CD4-positive, alpha-beta T cell treated with Interleukin-6 for 4 hours (primary cell): ENCODE results near the gene DYNLT1.
A peak's percentile ranks its signal among the peaks of the same experiment; 100 is the strongest.
"Not testable (repeated sequence)": the region's sequence is repeated elsewhere in the genome, so short reads cannot be mapped to it uniquely, and the experiment has no call there.

ENCODE experiments used
- DNase-seq: peaks from one replicate; pipeline ENCODE4 v3.0.0-alpha.2; 2020; ENCODE audit warnings: mixed read lengths

The DYNLT1 gene

DNA sequence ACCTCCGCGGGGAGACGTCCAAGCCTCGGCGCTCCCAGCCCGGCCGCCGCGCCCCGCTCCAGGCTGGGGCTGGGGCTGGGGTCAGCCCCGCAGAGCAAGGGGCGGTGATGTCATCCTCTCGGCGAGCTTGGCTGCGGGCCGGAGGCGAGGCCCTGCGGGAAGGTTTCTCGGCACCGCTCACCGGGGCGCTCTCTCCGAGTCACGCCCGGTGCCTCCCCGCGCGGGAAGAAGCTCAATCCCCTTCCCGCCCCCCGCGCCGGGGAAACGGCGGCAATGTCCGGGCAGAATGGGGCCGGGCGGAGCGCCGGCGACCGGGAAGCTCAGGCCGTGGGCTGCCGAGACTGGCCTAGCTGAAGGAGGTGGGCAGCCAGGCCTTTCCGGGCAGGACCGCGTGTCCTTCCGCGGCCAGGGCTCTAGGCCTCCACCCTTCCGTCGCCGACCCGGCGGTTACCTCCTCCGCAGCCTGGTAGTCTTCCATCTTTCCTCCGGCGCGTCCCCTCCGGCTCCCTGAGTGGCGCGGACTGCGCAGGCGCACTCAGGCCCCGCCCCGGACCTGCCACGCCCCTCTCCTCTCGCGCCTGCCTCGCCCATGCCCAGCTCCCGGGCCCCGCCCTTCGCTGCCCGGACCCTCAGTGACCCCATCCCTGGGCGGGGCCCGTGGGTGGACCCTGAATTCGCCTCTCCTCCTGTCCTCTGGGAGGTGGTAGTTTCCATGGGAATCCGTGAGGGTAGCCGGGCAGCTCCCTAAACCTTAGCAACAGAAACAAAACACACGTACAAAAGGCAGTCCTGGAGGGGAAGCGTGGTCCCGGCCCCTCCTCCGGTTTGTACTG, at the start of gene DYNLT1:
Gene DYNLT1 (minus strand): TSS at position 513 of the 833 bp plus-strand sequence. CDS start 35 bp downstream, at position 478.
- peak; percentile 85 for DNase-seq

DNA sequence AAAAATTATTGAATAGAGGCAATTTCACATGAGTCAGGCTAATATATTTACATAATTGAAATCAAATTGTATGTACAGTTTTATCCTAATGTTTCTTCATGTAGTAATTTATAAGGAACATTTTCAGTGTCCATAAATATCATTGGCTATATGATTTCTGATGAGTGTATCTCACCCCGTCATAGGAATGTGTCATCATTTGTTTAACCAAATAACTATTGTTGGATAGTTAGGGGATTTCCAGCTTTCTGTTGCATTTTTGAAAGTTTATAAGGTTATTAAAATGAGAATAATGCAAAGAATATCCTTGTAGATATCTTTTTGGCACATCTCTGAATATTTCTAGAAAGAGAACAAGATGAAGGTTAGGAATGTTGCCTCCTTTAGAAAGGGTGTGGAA, 44.3 kb upstream of the DYNLT1 start:
- DNase-seq: no peak

DNA sequence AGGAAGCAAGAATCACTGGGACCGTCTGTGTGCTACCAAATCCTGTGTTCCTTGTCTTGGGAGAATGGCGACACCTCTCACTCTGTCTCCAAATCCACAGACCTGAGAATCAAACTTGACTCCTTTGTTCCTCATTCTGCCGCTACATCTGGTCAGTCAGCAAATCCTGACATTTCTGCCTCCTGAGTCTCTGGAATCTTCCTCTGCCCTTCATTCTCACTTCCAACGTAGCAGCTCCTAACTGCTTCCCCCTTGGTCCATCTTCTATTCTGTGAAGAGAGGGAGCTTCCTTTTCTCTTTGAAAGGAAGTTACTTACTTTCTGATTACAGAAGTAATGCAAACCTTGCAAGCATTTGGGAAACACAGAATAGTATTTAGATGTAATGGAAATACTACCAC, 43.0 kb upstream of the DYNLT1 start:
- no peak for DNase-seq

DNA sequence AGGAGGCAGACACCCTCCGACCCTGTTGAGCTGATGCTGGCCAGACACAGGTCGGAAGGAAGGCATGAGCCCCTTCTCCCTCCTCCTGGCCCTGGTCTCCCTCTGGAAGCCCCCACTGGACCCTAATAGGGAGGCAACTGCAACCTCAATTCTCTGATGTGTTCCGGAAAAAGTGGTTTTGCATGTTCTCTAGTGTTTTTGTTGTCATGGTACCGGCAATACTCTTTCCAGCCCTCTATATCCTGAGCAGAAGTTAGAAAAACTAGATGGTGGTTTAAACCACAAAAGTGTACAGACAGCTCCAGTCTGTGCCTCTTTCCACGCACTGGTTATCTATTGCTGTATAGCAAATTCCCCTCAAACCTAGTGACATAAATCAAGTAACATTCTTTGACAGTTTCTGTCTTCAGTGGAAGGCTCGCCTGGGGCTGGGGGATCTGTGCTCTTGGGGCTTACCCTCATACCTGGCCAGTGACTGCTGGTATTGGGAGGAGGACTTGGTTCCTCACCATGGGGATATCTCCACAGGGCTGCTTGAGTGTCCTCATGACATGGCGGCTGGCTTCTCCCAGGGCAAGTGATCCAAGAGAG, 42.3 kb upstream of the DYNLT1 start:
- DNase-seq: peak; percentile 46

DNA sequence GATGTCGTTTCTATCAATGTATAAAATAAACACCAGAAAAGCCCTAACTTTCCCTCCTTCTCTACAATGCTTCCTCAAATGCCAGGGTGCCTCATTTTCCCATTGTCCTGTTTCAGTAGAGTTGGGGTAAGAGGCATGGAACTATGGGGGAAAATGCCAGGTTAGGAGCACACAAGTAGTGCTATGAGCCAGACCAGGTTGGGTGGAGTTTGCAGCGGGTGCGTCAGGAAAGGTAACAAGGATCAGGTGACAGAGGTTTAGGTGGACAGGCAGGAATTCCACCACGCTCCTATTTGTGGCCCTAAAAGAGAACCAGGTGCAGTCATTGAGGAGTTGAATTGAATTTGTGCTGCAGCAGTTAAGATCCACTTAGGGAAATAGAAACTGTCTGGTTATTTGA, 41.8 kb upstream of the DYNLT1 start:
- DNase-seq: no peak

DNA sequence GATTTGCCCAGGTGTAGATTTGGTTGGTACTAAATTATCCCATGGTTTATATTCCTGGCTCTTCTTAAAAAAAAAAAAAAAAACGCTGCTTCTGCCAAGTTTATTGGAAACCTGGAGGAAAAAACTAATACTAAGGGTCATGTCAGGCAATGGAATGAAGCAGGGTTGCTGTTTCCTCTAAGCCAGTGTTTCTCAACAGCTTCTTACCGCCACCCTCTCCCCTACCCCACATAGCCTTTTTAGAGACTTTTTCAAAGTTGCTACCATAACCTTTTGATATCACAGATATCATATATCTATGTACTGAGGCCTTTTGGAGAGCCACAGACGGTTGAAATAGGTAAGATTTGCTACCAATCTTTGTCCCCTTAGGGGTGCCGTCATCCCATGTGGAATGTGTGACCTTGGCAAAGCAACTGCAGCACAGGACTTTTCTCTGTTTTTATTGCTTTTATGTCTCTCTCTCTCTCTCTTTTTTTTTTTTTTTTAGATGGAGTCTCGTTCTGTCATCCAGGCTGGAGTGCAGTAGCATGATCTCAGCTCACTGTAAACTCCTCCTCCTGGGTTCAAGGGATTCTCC, 40.3 kb upstream of the DYNLT1 start:
- no peak for DNase-seq

DNA sequence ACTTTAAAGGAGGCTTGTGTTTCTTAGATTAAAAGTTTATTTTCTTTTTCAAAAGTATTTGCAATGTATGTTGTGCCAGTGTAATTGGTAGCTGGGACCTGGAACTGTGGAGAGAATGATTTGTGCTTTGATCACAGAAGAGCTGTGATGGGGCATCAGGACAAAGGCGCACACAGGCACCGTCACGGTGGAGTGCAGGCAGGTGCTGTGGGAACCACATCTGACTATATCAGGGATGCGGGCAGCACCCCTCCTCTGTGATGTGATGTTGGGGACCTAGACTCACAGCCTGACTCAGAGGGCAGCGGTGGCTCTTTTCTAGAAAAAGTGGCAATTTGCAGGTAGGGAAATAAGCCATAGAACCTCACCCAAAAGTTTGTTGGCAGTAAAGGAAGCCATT, 39.8 kb upstream of the DYNLT1 start:
- peak; percentile 50 for DNase-seq

DNA sequence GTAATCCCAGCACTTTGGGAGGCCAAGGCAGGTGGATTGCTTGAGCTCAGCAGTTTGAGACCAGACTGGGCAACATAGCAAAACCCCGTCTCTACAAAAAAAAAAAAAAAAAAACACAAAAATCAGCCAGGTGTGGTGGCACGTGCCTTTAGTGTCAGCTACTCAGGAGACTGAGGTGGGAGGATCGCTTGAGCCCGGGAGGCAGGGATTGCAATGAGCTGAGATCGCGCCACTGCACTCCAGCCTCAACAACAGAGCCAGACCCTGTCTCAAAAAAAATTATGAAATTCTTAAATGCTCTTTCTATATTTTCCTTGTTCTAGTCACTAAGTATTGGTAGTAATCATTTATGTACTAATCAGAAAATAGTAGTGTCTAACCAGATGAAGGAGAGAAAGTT, 35.9 kb upstream of the DYNLT1 start:
- DNase-seq: no peak

DNA sequence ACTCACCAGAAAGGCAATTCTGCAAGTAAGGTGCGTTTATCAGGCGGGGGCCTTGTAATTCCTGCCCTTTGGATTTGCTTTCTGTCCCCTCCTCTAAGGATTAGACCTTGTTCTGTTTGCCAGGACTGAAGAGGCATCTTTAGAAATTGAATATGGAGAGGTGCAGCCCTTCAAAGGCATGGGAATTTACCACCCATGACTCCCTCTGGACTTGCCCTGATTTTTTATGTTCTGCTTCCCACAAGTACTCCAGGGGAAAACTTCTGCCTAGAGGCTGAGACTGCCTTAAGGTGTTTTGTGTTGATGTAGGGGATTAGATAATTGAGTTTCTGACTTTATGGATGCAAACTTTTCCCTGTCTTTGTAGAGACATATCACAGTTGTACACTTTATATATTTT, 35.5 kb upstream of the DYNLT1 start:
- no peak for DNase-seq

DNA sequence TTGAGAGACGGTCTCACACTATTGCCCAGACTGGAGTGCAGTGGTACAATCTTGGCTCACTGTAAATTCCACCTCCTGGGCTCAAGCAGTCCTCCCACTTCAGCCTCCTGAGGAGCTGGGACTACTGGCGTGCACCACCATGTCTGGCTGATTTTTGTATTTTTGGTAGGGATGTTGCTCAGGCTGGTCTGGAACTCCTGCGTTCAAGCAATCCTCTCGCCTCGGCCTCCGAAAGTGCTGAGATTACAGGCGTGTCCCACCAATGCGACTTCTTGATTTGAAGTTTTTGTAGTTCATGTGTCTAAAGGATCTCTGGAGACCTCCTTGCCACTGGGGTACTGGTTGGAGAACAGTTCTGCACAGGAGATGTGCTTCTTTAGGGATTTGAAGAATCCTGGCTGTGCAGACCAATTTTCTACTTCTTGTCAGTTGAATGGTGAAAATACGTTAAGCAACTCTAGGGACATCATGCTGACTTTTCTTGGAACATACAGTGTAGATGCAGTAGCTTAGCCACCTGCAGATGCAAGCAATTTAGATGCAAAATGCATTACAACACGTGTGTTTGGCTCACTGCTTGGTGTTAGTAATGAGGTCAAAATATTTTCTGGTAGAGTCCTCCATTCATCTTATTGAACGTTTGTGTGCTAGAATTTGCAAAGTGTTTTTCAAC, 33.5 kb upstream of the DYNLT1 start:
- no peak for DNase-seq

DNA sequence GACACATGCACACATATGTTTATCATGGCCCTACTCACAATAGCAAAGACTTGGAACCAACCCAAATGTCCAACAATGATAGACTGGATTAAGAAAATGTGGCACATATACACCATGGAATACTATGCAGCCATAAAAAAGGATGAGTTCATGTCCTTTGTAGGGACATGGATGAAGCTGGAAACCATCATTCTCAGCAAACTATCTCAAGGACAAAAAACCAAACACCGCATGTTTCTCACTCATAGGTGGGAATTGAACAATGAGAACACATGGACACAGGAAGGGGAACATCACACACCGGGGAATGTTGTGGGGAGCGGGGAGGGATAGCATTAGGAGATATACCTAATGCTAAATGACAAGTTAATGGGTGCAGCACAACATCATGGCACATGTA, 32.6 kb upstream of the DYNLT1 start:
- not testable (repeated sequence) for DNase-seq

DNA sequence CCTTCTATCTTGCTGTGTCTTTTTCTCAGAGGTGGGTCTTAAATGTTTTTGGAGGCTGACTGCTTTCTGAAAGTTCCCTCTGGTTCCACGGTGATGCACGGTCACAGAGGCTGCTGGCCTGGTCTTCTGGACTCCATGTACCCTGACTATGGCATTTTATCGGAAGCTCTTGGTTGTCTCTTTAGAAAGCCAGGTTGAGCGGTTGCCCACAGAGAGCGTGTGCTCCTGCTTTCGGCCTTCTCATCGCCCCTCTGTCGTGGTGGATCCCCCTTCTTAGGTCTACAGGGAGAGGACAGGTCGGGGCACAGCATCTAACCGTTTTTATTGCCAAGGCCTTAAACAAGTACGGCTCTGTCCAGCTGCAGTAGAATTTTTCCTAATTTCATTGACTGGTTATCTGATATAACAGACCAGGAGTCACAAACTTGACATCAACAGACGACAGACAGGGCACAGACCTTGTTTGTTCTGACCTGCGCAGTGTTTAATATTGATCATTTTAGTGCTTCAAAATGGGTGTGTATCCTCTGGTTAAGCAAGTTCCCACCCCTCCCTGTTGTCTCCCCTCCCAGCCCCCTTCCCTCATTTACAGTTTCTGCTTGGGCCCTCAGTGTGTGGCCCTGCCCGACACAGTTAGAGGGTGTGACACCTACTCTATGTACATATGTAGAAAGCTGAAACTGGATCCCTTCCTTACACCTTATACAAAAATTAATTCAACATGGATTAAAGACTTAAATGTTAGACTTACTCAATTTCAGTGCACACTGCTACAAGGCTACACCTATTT, 30.0 kb upstream of the DYNLT1 start:
- DNase-seq: no peak

DNA sequence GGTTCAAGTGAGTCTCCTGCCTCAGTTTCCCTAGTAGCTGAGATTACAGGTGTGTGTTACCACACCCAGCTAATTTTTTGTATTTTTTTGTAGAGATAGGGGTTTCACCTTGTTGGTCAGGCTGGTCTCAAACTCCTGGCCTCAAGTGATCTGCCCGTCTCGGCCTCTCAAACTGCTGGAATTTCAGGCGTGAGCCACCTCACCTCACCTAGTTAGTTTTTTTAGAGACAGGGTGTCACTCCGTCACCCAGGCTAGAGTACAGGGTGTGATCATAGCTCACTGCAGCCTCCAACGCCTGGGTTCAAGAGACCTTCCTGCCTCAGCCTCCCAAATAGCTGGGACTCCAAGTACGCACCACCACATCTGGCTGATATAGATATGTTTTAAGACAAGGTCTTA, 28.2 kb upstream of the DYNLT1 start:
- no peak for DNase-seq

DNA sequence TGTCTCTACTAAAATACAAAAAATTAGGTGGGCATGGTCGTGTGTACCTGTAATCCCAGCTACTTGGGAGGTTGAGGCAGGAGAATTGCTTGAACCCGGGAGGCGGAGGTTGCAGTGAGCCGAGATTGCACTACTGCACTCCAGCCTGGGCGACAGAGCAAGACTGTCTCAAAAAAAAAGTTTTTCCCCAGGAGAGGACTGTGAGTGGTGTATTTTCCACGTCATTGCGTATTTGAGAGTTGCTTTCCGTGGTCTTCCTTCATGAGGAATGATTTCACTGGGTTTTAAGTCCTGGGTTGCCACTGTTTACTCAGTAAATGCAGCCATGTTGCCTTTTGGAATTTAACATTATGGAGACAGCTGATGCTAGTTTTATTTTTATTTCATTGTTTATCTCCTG, 27.6 kb upstream of the DYNLT1 start:
- not testable (repeated sequence) for DNase-seq

DNA sequence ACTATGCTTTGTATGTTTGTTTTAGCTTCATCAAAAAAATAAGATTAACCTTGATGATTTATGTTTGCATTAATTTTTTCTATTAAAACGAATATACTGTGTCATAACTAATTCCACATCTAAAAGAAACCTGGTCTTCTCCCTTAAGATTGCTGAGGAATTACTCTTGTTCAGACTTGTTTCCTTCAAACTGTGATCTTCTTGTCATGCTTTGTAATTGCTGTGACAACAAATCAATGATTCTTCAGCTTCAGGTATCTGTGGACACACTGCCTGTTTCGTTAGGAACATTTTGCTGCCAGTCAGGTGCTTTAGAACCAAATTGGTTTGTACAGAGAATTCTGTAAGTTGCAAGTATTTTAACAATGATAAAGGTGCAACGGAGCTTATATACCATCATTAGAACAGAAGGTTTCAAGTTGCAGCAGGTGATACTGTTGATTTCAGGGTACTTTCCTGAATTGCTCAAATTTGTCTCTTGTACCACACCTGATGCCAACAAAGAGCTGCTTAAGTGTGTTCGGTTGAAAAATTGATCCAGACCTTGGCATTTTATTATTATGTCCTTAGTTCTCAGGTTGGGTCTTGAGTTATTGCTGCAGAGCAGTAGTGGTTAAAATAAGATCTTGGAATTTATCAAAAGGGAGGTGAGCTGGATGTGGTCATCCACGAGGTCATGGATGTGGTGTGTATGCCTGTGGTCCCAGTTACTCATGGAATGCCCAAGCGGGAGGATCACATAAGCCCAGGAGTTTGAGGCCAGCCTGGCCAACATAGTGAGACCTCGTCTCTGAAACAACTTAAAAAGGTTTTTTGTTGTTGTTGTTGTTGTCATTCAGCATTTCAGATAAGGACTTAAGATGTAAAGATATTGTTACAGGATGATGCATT, 24.8 kb upstream of the DYNLT1 start:
- DNase-seq: no peak

DNA sequence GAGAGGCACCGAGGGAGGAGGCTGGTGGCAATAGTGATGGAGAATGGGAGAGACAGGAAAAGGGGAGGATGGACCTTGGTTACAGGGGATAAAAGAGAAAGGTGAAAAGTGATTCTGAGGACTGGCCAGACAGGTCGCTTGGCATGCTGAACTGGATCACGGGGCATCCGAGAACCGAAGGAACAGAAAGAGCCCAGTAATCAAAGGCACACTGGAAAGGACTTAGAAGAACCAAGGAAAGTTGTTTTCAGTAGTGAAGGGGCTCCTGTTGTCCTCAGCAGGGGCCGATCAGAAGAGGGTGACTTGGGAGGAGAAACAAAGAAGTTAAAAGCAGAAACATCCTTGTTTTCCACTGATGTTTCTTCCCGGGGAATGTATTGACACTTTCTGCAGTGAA, 24.2 kb upstream of the DYNLT1 start:
- DNase-seq: no peak

DNA sequence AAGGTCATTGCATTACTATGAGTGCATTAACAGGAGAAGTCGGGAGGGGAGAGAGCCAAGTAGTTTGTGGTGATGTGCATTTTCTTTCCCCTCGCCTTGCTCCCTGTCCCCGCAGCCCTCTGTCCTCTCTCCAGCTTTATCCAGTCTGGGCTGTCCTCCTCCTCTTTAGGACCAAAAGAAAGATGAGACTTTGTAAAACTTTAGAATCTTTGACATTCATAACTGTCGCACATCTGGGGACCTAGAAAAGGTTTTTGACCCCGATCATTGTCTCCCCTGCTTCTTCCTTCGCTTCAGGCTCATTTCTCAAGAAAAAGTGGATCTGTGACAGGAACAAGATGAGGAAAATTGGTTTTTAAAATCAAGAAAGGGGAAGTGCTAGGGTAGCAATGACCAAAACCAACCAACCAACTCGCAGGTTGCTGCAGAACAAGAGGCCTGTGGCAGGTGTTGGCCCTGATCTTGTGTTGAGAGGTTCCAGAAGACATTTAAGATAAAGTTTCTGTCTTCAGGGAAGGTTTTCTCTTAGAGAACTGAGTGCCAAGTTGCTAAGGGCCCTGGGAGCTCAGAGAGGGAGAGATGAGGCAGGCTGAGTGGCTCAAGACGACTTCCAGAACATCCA, 22.9 kb upstream of the DYNLT1 start:
- no peak for DNase-seq

DNA sequence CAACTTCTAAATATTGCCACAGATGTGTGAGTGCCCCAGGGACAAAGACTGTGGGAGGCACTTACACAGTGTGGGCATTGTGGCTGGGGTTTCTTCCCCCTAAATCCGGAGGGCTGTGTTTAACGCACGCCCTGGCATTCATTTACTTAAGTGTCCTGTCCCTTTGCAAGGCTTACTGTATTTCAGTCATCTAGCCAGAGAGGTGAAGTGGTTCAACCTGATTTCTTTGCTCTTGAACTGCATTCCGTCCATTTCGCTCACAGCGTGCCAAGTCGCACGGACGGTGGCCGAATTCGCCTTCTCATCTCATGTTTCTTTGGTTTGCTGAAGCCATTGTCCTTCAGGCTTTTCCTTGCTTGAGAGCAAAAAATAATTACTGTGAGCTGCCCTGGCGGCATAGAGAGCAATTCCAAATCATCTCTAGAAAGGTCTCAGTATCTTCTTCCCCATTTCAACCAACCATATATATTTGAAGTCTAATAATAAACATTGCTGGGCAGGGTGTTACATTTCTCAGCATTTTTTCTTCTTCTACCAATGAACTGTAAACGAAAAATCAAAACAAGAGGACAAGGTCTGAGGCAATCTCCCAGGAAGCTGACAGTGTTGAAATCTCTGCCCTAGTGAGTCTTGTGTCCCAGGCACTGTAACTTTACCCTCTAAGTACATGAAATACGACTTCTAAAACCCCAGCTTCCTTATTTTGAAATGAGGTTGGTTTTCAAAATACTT, 22.3 kb upstream of the DYNLT1 start:
- no peak for DNase-seq

DNA sequence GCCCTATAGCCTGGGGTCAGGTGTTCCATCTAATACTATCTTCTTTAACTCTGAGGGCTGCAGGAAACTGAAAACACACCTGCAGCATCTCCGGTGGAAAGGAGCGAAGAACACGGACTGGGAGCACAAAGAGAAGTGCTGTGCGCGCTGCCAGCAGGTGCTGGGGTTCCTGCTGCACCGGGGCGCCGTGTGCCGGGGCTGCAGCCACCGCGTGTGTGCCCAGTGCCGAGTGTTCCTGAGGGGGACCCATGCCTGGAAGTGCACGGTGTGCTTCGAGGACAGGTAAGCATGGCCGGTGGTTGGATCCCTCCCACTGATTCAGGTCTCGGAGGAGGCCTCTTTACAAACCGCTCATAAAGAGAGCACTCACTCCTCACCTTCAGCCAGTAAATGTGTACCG, 20.8 kb upstream of the DYNLT1 start:
- DNase-seq: no peak

DNA sequence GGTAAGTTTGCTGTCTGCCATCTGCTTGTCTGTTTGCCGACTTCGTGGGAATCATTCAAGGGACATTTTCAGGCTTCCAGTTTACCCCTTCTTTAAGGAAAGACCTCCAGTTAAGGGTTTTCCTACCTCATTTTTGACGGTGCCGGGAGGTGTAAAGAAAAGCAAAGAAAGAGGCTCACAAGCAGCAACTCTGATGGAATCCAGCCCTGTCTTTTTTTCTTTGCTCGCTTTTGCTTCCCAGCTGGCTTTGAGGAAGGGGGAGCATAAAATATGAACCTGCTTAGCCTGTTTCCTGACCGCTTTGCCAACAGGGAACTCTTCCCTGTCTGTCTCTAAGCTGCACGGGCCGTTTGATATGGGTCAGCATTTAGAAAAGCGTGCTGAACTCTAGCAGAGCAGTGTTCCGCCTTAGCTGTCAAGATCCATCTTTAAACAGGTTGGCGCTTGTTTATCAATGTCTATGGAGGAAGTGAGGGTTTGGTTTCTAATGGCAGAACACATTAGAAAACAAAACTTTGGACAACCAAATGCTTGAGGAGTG, 19.2 kb upstream of the DYNLT1 start:
- no peak for DNase-seq
